GM12878 (cell line): ENCODE measurements around the gene C7orf33. TPM values are rescaled to one million over a fixed set of nuclear protein-coding genes. Genes with fewer than 3 reads are reported as not detected.
A peak's percentile ranks its signal among the peaks of the same experiment; 100 is the strongest.

Experiments
- ATAC-seq: fragments of 200-7000 bp; cut with Tn5 transposase; 3 replicates; pipeline ENCODE4 v1.9.1; 2020; ENCODE audit warnings: mild to moderate bottlenecking, moderate library complexity
- BruUV-seq: library from RNA; stranded (reverse); fragments of 400-500 nt; replicated peaks from 2 replicates; lab custom pipeline; 2021; lab: Mats Ljungman, UMichigan
- CTCF ChIA-PET: fragments of 300-600 bp; sonication (Branson Sonifier 250); formaldehyde crosslinking; extraction: SDS; loops from one replicate; lab custom pipeline; 2021; ENCODE audit warnings: inconsistent platforms; lab: Yijun Ruan, JAX
- POLR2A ChIA-PET: fragments of 350-600 bp; formaldehyde crosslinking; extraction: SDS; loops from one replicate; lab custom pipeline; 2021; ENCODE audit warnings: inconsistent platforms; lab: Charles Lee
- RAD21 ChIA-PET: fragments of 300-600 bp; sonication (Branson Sonifier 250); formaldehyde crosslinking; loops from one replicate; lab custom pipeline; 2023; ENCODE audit warnings: antibody characterized with exemption; ENCODE audit not compliant: unreplicated experiment; lab: Charles Lee
- SMC1A ChIA-PET: fragments of 300-600 bp; sonication (Branson Sonifier 250); formaldehyde crosslinking; loops from one replicate; lab custom pipeline; 2023; ENCODE audit not compliant: unreplicated experiment, uncharacterized antibody; lab: Charles Lee
- DNase-seq: peaks from one replicate; pipeline ENCODE4 v3.0.0-alpha.2; 2011; ENCODE audit warnings: low read depth, low spot score
- FAIRE-seq: peaks from 3 replicates; lab custom pipeline; 2011; peaks lifted over from hg19 to GRCh38; lab: Jason Lieb, UNC
- H2AFZ ChIP-seq: 2 replicates; pipeline ENCODE4 v1.6.0; 2011; ENCODE audit warnings: low read depth, low read length, control low read depth; ENCODE audit not compliant: control insufficient read depth
- H3K27ac ChIP-seq: 2 replicates; pipeline ENCODE4 v1.5.1; 2011; ENCODE audit warnings: control low read depth; ENCODE audit not compliant: control insufficient read depth, insufficient read depth
- H3K27me3 ChIP-seq, 2 experiments: replicated peaks in 1 of 2; 2 replicates each; pipeline versions ENCODE4 v1.6.0 to v1.6.1; 2011; ENCODE audit warnings: low read length in 1 of 2; ENCODE audit not compliant: control insufficient read depth in 2 of 2, insufficient read depth in 2 of 2
- H3K36me3 ChIP-seq, 2 experiments: 2 replicates each; pipeline ENCODE4 v1.5.1; 2011; ENCODE audit warnings: low read length in 1 of 2; ENCODE audit not compliant: control insufficient read depth in 2 of 2, insufficient read depth in 2 of 2
- H3K4me1 ChIP-seq: 2 replicates; pipeline ENCODE4 v1.6.1; 2011; ENCODE audit warnings: mild to moderate bottlenecking, low read length, moderate library complexity, mixed read lengths; ENCODE audit not compliant: control insufficient read depth, insufficient read depth
- H3K4me2 ChIP-seq: 2 replicates; pipeline ENCODE4 v1.6.0; 2011; ENCODE audit warnings: control low read depth; ENCODE audit not compliant: control insufficient read depth, insufficient read depth
- H3K4me3 ChIP-seq: fragments of 200-600 bp; sonication (generic); 2 replicates; pipeline ENCODE4 v1.5.1; 2016
- H3K79me2 ChIP-seq: 2 replicates; pipeline ENCODE4 v1.6.0; 2011; ENCODE audit warnings: low read length; ENCODE audit not compliant: control insufficient read depth, insufficient read depth
- H3K9ac ChIP-seq: 2 replicates; pipeline ENCODE4 v1.8.0; 2011; ENCODE audit warnings: low read length, control low read depth, mixed read lengths; ENCODE audit not compliant: control insufficient read depth, insufficient read depth
- H3K9me3 ChIP-seq: replicated peaks from 3 replicates; pipeline ENCODE4 v1.5.1; 2011; ENCODE audit warnings: mild to moderate bottlenecking, low read length; ENCODE audit not compliant: control insufficient read depth, insufficient read depth
- H4K20me1 ChIP-seq: 2 replicates; pipeline ENCODE4 v1.6.0; 2011; ENCODE audit not compliant: control insufficient read depth, insufficient read depth
- ASH2L ChIP-seq: fragments of 300-600, 200-600 bp; sonication (generic); IDR thresholded peaks from 2 replicates; pipeline ENCODE4 v1.6.1; 2017; ENCODE audit warnings: low read depth, mild to moderate bottlenecking, borderline replicate concordance
- LARP7 ChIP-seq: fragments of 450-650 bp; IDR thresholded peaks from 2 replicates; pipeline ENCODE4 v1.6.1; 2017; ENCODE audit warnings: mild to moderate bottlenecking
- MYB ChIP-seq: fragments of 150-350 bp; IDR thresholded peaks from 2 replicates; pipeline ENCODE4 v1.6.1; 2014; ENCODE audit warnings: mild to moderate bottlenecking, low read depth, low read length, borderline replicate concordance
- NFXL1 ChIP-seq: fragments of 450-650 bp; IDR thresholded peaks from 2 replicates; pipeline ENCODE4 v1.6.1; 2017; ENCODE audit warnings: antibody characterized with exemption, mild to moderate bottlenecking, borderline replicate concordance
- RCOR1 ChIP-seq: conservative IDR thresholded peaks from 2 replicates; pipeline ENCODE4 v1.6.1; 2012; ENCODE audit warnings: low read depth, low read length, improper control_type of control experiment
- SMC3 ChIP-seq: IDR thresholded peaks from 2 replicates; pipeline ENCODE4 v1.6.1; 2011; ENCODE audit warnings: low read length, improper control_type of control experiment, borderline replicate concordance
- WGBS: methylation state at CpG from one replicate; pipeline ENCODE4 v1.1.6; 2016; ENCODE audit warnings: low lambda C conversion rate; ENCODE audit not compliant: insufficient replicate concordance, insufficient coverage; ENCODE audit errors: missing lambda C conversion rate; 5-methylcytosine and 5-hydroxymethylcytosine counted together
- in situ Hi-C: fragments of 300-500 bp; cut with MboI; formaldehyde crosslinking; loops from 9 replicates; pipeline ENCODE4 v1.14.3; 2018; ENCODE audit warnings: mixed read lengths
- intact Hi-C: fragments of 100-400 bp; cut with micrococcal nuclease; formaldehyde crosslinking; loops from one replicate; pipeline ENCODE4 v1.14.2; 2022; ENCODE audit not compliant: unreplicated experiment
- polyA plus RNA-seq, 11 experiments: library from polyadenylated mRNA; depleted of rRNA in 4 of 11; unstranded in 6 of 11; stranded (reverse) in 5 of 11; fragments of >200 nt; fragmentation: Nextera tagmentation in 4 of 11; fragmentation: Illumina TruSeq in 1 of 11; extraction: Ambion mirVana in 4 of 11; extraction: Trizol in 1 of 11; gene quantifications; 1 replicate in 1 of 11; 2 replicates in 10 of 11; pipeline versions ENCODE4 v1.2.1 to v1.2.3, GENCODE V29; 2011 to 2016; ENCODE audit warnings: inconsistent platforms in 2 of 11, missing spikeins in 2 of 11, low read depth in 1 of 11
- total RNA-seq, 4 experiments: library from RNA; depleted of rRNA in 3 of 4; stranded (reverse); fragments of >200 nt in 3 of 4; fragmentation: Illumina TruSeq in 1 of 4; extraction: Trizol in 1 of 4; gene quantifications; 2 replicates each; pipeline versions ENCODE4 v1.2.1 to v1.2.3, GENCODE V29; 2013 to 2021
- TF ChIP-seq, protein P1 (sequence below): IDR thresholded peaks from 2 replicates; pipeline ENCODE4 v1.6.1; 2012; ENCODE audit warnings: low read depth, low read length, improper control_type of control experiment

Gene C7orf33
- total and polyA plus RNA-seq, 10 of the 15 experiments (the other 5 are each of a cell fraction or from before 2014, with no cell fraction given), result not detected

DNA sequence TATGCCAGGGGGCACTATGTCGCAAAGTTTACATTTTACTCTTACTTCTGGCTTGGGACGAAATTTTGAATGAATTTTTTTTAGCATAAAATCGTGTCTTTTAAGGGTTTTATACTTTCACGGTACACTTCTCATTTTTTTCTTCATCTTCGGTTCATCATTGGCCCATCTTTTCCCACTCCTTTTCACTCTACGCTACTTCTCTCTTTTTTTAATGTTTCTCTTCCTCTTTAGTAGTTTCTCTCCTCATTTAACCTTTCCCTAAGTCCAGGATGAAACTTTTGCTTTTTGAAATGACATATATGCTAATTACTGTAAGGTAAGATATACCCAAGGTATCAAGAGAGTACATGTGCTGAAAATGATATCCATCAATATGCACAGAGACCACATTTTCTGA is 39.5 kb downstream of the C7orf33 start:
- Histone ChIP-seq H3K27ac (no peak overlapping the region), H3K27me3 (no peaks in the 10 kb centered on the region), H4K20me1 (no peaks in the 10 kb centered on the region), H3K9ac (no peak overlapping the region), H3K36me3 (no peaks in the 10 kb centered on the region), H3K9me3 (peaks cover 1% of the 10 kb centered on the region; the same call in 1 of the 3 replicates), H3K4me3 (no peak overlapping the region), H2AFZ (no peak overlapping the region), H3K4me2 (peak overlapping the region; percentile 56), H3K4me1 (no peaks in the 10 kb centered on the region; the same call in 1 of the 2 replicates), H3K79me2 (no peaks in the 10 kb centered on the region)
- ChIA-PET POLR2A (no interaction called here), CTCF (no interaction called here), SMC1A (no interaction called here), RAD21 (no interaction called here)
- FAIRE-seq (no peak), DNase-seq (no peak), ATAC-seq (no peak)
- intact Hi-C loops, result no loop called here
- 1% methylated on average over 6 of the region's 6 CpGs for WGBS
- in situ Hi-C loops, result no loop called here
- TF ChIP-seq NFXL1 (no peak), LARP7 (no peak), MYB (no peak), ASH2L (no peak)
- TF ChIP-seq, protein P1, sequence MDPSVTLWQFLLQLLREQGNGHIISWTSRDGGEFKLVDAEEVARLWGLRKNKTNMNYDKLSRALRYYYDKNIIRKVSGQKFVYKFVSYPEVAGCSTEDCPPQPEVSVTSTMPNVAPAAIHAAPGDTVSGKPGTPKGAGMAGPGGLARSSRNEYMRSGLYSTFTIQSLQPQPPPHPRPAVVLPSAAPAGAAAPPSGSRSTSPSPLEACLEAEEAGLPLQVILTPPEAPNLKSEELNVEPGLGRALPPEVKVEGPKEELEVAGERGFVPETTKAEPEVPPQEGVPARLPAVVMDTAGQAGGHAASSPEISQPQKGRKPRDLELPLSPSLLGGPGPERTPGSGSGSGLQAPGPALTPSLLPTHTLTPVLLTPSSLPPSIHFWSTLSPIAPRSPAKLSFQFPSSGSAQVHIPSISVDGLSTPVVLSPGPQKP, result no peak
- no TSS peak for BruUV-seq

DNA sequence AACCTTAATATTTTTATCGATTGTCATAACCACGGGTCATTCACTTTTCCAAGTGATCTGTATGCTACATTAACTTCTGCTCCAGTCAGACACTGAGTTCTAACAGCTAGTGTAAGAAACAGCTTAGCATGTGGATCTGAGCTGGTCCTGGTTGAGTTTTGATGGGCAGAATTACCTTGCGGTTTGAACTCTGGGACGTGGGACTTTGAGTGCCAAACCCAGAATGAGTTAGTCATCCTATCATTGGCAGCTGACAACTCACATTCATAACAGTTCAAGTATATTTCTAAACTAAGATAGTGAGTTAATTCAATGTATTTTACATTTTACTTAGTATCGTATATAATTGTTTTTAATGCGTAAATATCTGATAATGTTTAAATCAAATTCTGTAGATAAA is 43.2 kb downstream of the C7orf33 start:
- BruUV-seq, result no TSS peak
- H4K20me1 ChIP-seq, result no peaks in the 10 kb centered on the region
- RAD21 ChIA-PET, result no interaction called here
- in situ Hi-C loops (no loop called here), intact Hi-C loops (no loop called here)
- SMC1A ChIA-PET, result no interaction called here
- WGBS, result 48% methylated on average over 6 of the region's 6 CpGs
- H3K9me3 ChIP-seq, result peaks cover 1% of the 10 kb centered on the region; the same call in 1 of the 3 replicates
- CTCF ChIA-PET, result interaction anchor here (1.2 kb wide), 2 partner anchors 19 to 329 kb away, joined by 3 read pairs; no protein-coding TSS in a partner anchor
- H3K4me1 ChIP-seq, result no peaks in the 10 kb centered on the region; the same call in 1 of the 2 replicates
- ATAC-seq (no peak), FAIRE-seq (no peak), DNase-seq (no peak)
- no peaks in the 10 kb centered on the region for H3K36me3 ChIP-seq
- no peaks in the 10 kb centered on the region for H3K27me3 ChIP-seq
- no peak overlapping the region for H3K4me2 ChIP-seq
- no peak overlapping the region for H3K27ac ChIP-seq
- no peak overlapping the region for H3K9ac ChIP-seq
- TF ChIP-seq SMC3 (no peak), RCOR1 (no peak)
- H2AFZ ChIP-seq, result no peak overlapping the region
- no peak overlapping the region for H3K4me3 ChIP-seq
- no peaks in the 10 kb centered on the region for H3K79me2 ChIP-seq
- POLR2A ChIA-PET, result no interaction called here
